ENCODE results near the gene DYDC1. TPM values are rescaled to one million over a fixed set of nuclear protein-coding genes. Genes with fewer than 3 reads are reported as not detected.

Gene DYDC1
- total and polyA plus RNA-seq, 7 donors: not detected

GRCh38 chr10:80344276-80344675, 12.3 kb downstream of the DYDC1 start:
- intact Hi-C loops (cut with DNase I): no loop called here
- Histone ChIP-seq H3K27me3 (ENCODE audit: insufficient read depth in 3 of 3, low read length in 2 of 3) (no peaks in the 10 kb centered on the region), H3K27ac (no peak overlapping the region), H3K4me1 (no peaks in the 10 kb centered on the region), H3K9me3 (no peaks in the 10 kb centered on the region), H3K4me3 (no peak overlapping the region), H3K36me3 (ENCODE audit: insufficient read depth in 1 of 2, low read depth in 1 of 2) (no peaks in the 10 kb centered on the region)
- no peak for ATAC-seq
- WGBS, 3 donors: 38 to 62% (median 57%) methylated on average over 1 of the region's 1 CpG
- no peak for TF ChIP-seq CTCF (IDR thresholded peaks at IDR 0.05)
- no peak for DNase-seq

- intact Hi-C loops (cut with DNase I): no loop called here
- no peak for ATAC-seq
- 96 to 100% (median 97%) methylated on average over 1 of the region's 1 CpG for WGBS, 3 donors
- Histone ChIP-seq H3K9me3 (no peaks in the 10 kb centered on the region), H3K27me3 (ENCODE audit: insufficient read depth in 3 of 3, low read length in 2 of 3) (peaks cover 0 to 5% (median 0%) of the 10 kb centered on the region in 3 donors), H3K4me1 (no peaks in the 10 kb centered on the region), H3K36me3 (ENCODE audit: insufficient read depth in 1 of 2, low read depth in 1 of 2) (no peaks in the 10 kb centered on the region), H3K27ac (no peak overlapping the region), H3K4me3 (no peak overlapping the region)
- no peak for TF ChIP-seq CTCF (IDR thresholded peaks at IDR 0.05)
- DNase-seq: no peak
Observed at GRCh38 chr10:80333983-80334382, 22.6 kb downstream of the DYDC1 start.

GRCh38 chr10:80324891-80325364, 31.6 kb downstream of the DYDC1 start:
- Histone ChIP-seq H3K36me3 (ENCODE audit: insufficient read depth in 1 of 2, low read depth in 1 of 2) (no peaks in the 10 kb centered on the region), H3K9me3 (no peaks in the 10 kb centered on the region), H3K4me1 (no peaks in the 10 kb centered on the region), H3K27ac (no peak overlapping the region), H3K27me3 (ENCODE audit: insufficient read depth in 3 of 3, low read length in 2 of 3) (peaks cover 0 to 15% (median 0%) of the 10 kb centered on the region in 3 donors), H3K4me3 (no peak overlapping the region)
- WGBS, 3 donors: 65 to 70% (median 65%) methylated on average over 6 of the region's 6 CpGs
- DNase-seq (no peak), ATAC-seq (no peak)
- TF ChIP-seq CTCF (IDR thresholded peaks at IDR 0.05): no peak
- intact Hi-C loops (cut with DNase I): no loop called here

GRCh38 chr10:80324086-80324485, 32.5 kb downstream of the DYDC1 start:
- no peak overlapping the region for H3K4me3 ChIP-seq
- no peak overlapping the region for H3K27ac ChIP-seq
- peaks cover 0 to 10% (median 0%) of the 10 kb centered on the region in 3 donors for H3K27me3 ChIP-seq (ENCODE audit: insufficient read depth in 3 of 3, low read length in 2 of 3)
- intact Hi-C loops (cut with DNase I): no loop called here
- no peaks in the 10 kb centered on the region for H3K36me3 ChIP-seq (ENCODE audit: insufficient read depth in 1 of 2, low read depth in 1 of 2)
- WGBS, 3 donors: 15 to 23% (median 20%) methylated on average over 1 of the region's 1 CpG
- ATAC-seq (no peak), DNase-seq (no peak)
- no peak for TF ChIP-seq CTCF (IDR thresholded peaks at IDR 0.05)
- no peaks in the 10 kb centered on the region for H3K9me3 ChIP-seq
- no peaks in the 10 kb centered on the region for H3K4me1 ChIP-seq

GRCh38 chr10:80323311-80323710, 33.2 kb downstream of the DYDC1 start:
- DNase-seq (no peak), ATAC-seq (no peak)
- Histone ChIP-seq H3K36me3 (ENCODE audit: insufficient read depth in 1 of 2, low read depth in 1 of 2) (no peaks in the 10 kb centered on the region), H3K4me3 (no peak overlapping the region), H3K27me3 (ENCODE audit: insufficient read depth in 3 of 3, low read length in 2 of 3) (peaks cover 0 to 3% (median 0%) of the 10 kb centered on the region in 3 donors), H3K4me1 (no peaks in the 10 kb centered on the region), H3K27ac (no peak overlapping the region), H3K9me3 (no peaks in the 10 kb centered on the region)
- 42 to 62% (median 43%) methylated on average over 3 of the region's 3 CpGs for WGBS, 3 donors
- intact Hi-C loops (cut with DNase I): no loop called here
- TF ChIP-seq CTCF (IDR thresholded peaks at IDR 0.05): no peak
